Measurements from ENCODE around the gene ZSWIM6. TPM values are rescaled to one million over a fixed set of nuclear protein-coding genes. Genes with fewer than 3 reads are reported as not detected.
"Not testable (repeated sequence)": the region's sequence is repeated elsewhere in the genome, so short reads cannot be mapped to it uniquely, and the experiment has no call there.

Gene ZSWIM6
- total RNA-seq, 2 experiments from 2014 or later: 4.5 to 5.7 TPM

DNA sequence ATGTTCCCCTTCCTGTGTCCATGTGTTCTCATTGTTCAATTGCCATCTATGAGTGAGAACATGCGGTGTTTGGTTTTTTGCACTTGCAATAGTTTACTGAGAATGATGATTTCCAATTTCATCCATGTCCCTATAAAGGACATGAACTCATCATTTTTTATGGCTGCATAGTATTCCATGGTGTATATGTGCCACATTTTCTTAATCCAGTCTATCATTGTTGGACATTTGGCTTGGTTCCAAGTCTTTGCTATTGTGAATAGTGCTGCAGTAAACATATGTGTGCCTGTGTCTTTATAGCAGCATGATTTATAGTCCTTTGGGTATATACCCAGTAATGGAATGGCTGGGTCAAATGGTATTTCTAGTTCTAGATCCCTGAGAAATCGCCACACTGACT lies 81.1 kb downstream of the ZSWIM6 start:
- CTCF ChIA-PET; H3K36me3 Mint-ChIP-seq (ENCODE audit: low read depth); POLR2A ChIA-PET; ATAC-seq; intact Hi-C loops (cut with DNase I, micrococcal nuclease); H3K27ac Mint-ChIP-seq; DNase-seq; H3K27me3 Mint-ChIP-seq; H3K9me3 Mint-ChIP-seq (ENCODE audit: low read depth); H3K4me3 Mint-ChIP-seq: not testable (repeated sequence)
- peaks cover 42% of the 10 kb centered on the region for H3K4me1 Mint-ChIP-seq

- no peak overlapping the region for H3K4me3 Mint-ChIP-seq
- peaks cover 29% of the 10 kb centered on the region for H3K4me1 Mint-ChIP-seq
- no peak overlapping the region for H3K27ac Mint-ChIP-seq
- ATAC-seq (no peak), DNase-seq (no peak)
- H3K36me3 Mint-ChIP-seq (ENCODE audit: low read depth): no peaks in the 10 kb centered on the region
- POLR2A ChIA-PET: no interaction called here
- intact Hi-C loops (cut with DNase I, micrococcal nuclease): no loop called here
- CTCF ChIA-PET: interaction anchor here (1.0 kb wide), 1 partner anchor 79 kb away, joined by 3 read pairs; no protein-coding TSS in a partner anchor
- H3K9me3 Mint-ChIP-seq (ENCODE audit: low read depth): no peaks in the 10 kb centered on the region
- H3K27me3 Mint-ChIP-seq: no peaks in the 10 kb centered on the region
These were observed 82.7 kb downstream of the ZSWIM6 start for GRCh38 chr5:61414806-61415205.

GRCh38 chr5:61416010-61416409 lies 84.0 kb downstream of the ZSWIM6 start:
- Mint-ChIP-seq H3K9me3 (ENCODE audit: low read depth) (no peaks in the 10 kb centered on the region), H3K36me3 (ENCODE audit: low read depth) (no peaks in the 10 kb centered on the region), H3K4me1 (peaks cover 27% of the 10 kb centered on the region), H3K27me3 (no peaks in the 10 kb centered on the region), H3K27ac (no peak overlapping the region), H3K4me3 (no peak overlapping the region)
- ATAC-seq (peak; percentile 58), DNase-seq (no peak)
- ChIA-PET POLR2A (no interaction called here), CTCF (interaction anchor here (1.3 kb wide), 1 partner anchor 242 kb away, joined by 3 read pairs; no protein-coding TSS in a partner anchor)
- intact Hi-C loops (cut with DNase I, micrococcal nuclease): no loop called here

DNA sequence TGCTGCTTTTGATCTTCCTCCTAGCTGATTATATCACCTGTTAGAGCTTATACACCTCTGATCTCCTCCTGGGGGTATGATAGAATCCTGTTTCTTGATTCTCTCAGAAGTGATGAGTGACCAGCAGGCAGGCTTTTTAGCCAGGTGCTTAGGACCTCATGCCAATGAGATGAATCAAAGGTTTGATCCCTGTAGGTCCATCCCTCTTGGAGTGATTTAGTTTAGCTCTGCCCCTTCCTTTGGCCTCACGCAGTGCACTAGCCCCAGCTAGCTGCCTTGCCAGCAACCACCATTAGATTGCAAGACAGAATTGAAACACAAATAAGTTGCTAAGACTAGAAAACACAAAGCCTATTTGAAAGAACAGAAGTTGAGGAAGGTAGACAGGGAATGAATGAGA lies 84.4 kb downstream of the ZSWIM6 start:
- peaks cover 27% of the 10 kb centered on the region for H3K4me1 Mint-ChIP-seq
- peaks cover 2% of the 10 kb centered on the region for H3K9me3 Mint-ChIP-seq (ENCODE audit: low read depth)
- intact Hi-C loops (cut with DNase I, micrococcal nuclease): no loop called here
- no peak overlapping the region for H3K27ac Mint-ChIP-seq
- no peaks in the 10 kb centered on the region for H3K36me3 Mint-ChIP-seq (ENCODE audit: low read depth)
- POLR2A ChIA-PET: no interaction called here
- no peaks in the 10 kb centered on the region for H3K27me3 Mint-ChIP-seq
- ATAC-seq (no peak), DNase-seq (no peak)
- no peak overlapping the region for H3K4me3 Mint-ChIP-seq
- CTCF ChIA-PET: interaction anchor here (1.3 kb wide), 1 partner anchor 241 kb away, joined by 3 read pairs; no protein-coding TSS in a partner anchor

DNA sequence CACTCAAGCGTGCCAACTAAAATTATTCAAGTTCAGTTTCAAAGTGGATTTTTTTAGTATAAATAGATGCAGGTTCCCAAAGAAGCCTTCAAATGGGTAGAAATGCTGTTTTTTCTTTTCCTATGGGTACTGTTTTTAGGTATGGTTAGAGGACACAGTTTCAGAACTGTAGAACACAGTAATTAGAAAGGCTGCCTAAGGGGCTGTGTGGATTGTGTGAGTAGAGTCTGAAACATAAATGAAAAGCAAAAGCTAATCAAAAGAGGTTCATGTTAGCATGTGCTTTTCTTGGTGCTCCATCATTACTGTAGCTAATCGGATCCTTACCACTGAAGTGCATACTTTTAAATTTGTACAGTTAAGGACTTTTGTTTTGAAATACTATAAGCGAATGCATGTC lies 85.3 kb downstream of the ZSWIM6 start:
- Mint-ChIP-seq H3K27me3 (no peaks in the 10 kb centered on the region), H3K4me3 (no peak overlapping the region), H3K36me3 (ENCODE audit: low read depth) (peaks cover under 1% of the 10 kb centered on the region), H3K9me3 (ENCODE audit: low read depth) (peaks cover 4% of the 10 kb centered on the region), H3K4me1 (peaks cover 29% of the 10 kb centered on the region), H3K27ac (no peak overlapping the region)
- POLR2A ChIA-PET: no interaction called here
- CTCF ChIA-PET: interaction anchor here (1.3 kb wide), 1 partner anchor 241 kb away, joined by 3 read pairs; no protein-coding TSS in a partner anchor
- DNase-seq: no peak
- no peak for ATAC-seq
- intact Hi-C loops (cut with DNase I, micrococcal nuclease): no loop called here

DNA sequence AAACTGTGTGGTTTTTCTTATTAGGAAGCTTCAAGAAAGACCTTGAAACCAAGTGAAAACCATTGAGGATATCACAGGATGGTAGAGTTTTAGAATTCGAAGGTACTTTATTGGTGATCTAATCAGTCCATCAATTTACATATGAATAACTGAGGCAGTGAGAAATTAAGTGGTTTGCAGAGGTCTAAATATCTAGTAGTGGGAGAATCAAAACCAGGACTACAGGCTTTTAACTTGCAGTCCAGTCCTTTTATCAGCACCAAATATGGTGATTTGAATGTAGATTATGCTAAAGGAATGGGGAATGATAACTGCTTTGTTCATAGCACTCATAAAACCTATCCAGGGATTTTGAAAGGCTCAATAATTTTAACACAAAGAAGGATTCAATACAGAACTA lies 85.8 kb downstream of the ZSWIM6 start:
- DNase-seq (no peak), ATAC-seq (no peak)
- no peak overlapping the region for H3K4me3 Mint-ChIP-seq
- H3K27ac Mint-ChIP-seq: no peak overlapping the region
- peaks cover 4% of the 10 kb centered on the region for H3K9me3 Mint-ChIP-seq (ENCODE audit: low read depth)
- H3K4me1 Mint-ChIP-seq: peaks cover 30% of the 10 kb centered on the region
- H3K27me3 Mint-ChIP-seq: no peaks in the 10 kb centered on the region
- peaks cover 2% of the 10 kb centered on the region for H3K36me3 Mint-ChIP-seq (ENCODE audit: low read depth)
- intact Hi-C loops (cut with DNase I, micrococcal nuclease): no loop called here
- ChIA-PET CTCF (no interaction called here), POLR2A (no interaction called here)

- H3K4me3 Mint-ChIP-seq: no peak overlapping the region
- ATAC-seq (no peak), DNase-seq (no peak)
- H3K4me1 Mint-ChIP-seq: peaks cover 36% of the 10 kb centered on the region
- peaks cover 2% of the 10 kb centered on the region for H3K36me3 Mint-ChIP-seq (ENCODE audit: low read depth)
- intact Hi-C loops (cut with DNase I, micrococcal nuclease): no loop called here
- no peaks in the 10 kb centered on the region for H3K27me3 Mint-ChIP-seq
- POLR2A ChIA-PET: no interaction called here
- no peak overlapping the region for H3K27ac Mint-ChIP-seq
- H3K9me3 Mint-ChIP-seq (ENCODE audit: low read depth): peaks cover 4% of the 10 kb centered on the region
- CTCF ChIA-PET: no interaction called here
These were observed 87.0 kb downstream of the ZSWIM6 start for GRCh38 chr5:61419106-61419505.

GRCh38 chr5:61420016-61420415 lies 88.0 kb downstream of the ZSWIM6 start:
- POLR2A ChIA-PET: no interaction called here
- H3K36me3 Mint-ChIP-seq (ENCODE audit: low read depth): peaks cover 2% of the 10 kb centered on the region
- peaks cover 4% of the 10 kb centered on the region for H3K9me3 Mint-ChIP-seq (ENCODE audit: low read depth)
- H3K27ac Mint-ChIP-seq: no peak overlapping the region
- H3K4me3 Mint-ChIP-seq: no peak overlapping the region
- DNase-seq (no peak), ATAC-seq (no peak)
- intact Hi-C loops (cut with DNase I, micrococcal nuclease): no loop called here
- H3K27me3 Mint-ChIP-seq: no peaks in the 10 kb centered on the region
- CTCF ChIA-PET: no interaction called here
- peaks cover 37% of the 10 kb centered on the region for H3K4me1 Mint-ChIP-seq

DNA sequence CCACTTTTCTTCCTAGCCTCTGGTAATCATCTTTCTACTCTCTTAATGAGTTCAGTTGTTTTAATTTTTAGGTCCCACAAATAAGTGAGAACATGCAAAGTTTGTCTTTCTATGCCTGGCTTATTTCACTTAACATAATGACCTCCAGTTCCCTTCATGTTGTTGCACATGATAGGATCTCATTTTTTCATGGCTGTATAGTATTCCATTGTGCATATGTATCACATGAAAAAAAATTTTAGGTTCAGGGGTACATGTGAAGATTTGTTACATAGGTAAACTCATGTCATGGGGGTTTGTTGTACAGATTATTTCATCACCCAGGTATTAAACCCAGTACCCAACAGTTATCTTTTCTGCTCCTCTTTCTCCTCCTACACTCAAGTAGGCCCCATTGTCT lies 89.2 kb downstream of the ZSWIM6 start:
- peaks cover 27% of the 10 kb centered on the region for H3K4me1 Mint-ChIP-seq
- H3K27ac Mint-ChIP-seq; intact Hi-C loops (cut with DNase I, micrococcal nuclease); POLR2A ChIA-PET; H3K27me3 Mint-ChIP-seq; H3K36me3 Mint-ChIP-seq (ENCODE audit: low read depth); CTCF ChIA-PET; H3K4me3 Mint-ChIP-seq; ATAC-seq; DNase-seq; H3K9me3 Mint-ChIP-seq (ENCODE audit: low read depth): not testable (repeated sequence)

DNA sequence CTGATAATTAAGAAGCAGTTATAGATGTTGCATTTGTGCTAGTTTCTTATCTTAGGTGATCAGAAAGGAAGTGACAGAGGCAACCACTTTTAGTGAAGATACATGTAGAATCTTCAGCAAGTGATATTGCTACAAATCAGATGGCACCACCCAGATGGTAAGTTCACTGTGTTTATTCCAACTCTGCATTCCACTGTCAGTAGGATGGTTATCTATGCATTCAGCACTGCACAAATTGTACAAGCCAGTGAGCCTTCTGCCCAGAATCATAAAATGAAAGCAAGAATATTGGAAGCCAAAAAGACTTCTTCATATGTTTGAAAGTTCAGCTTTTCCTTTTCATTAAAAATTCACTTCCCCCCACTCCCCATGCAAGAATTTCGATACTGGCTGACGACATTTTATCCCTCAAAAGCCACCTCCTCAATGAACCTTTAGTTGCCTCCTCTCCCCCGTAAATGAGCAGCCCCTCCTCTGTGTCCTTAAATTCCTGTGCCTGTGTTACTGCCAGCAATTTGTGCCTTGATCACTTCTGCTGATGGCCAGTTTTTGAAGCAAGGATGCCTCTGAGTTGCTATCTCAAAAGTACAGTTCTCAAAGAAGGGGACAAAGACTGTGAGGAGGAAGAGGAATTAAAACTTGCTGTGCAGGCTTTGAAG lies 91.6 kb downstream of the ZSWIM6 start:
- peaks cover 20% of the 10 kb centered on the region for H3K4me1 Mint-ChIP-seq
- intact Hi-C loops (cut with DNase I, micrococcal nuclease): no loop called here
- DNase-seq (no peak), ATAC-seq (no peak)
- H3K4me3 Mint-ChIP-seq: no peak overlapping the region
- no peak overlapping the region for H3K27ac Mint-ChIP-seq
- no peaks in the 10 kb centered on the region for H3K27me3 Mint-ChIP-seq
- H3K36me3 Mint-ChIP-seq (ENCODE audit: low read depth): peaks cover 2% of the 10 kb centered on the region
- H3K9me3 Mint-ChIP-seq (ENCODE audit: low read depth): peaks cover 4% of the 10 kb centered on the region
- ChIA-PET CTCF (interaction anchor here (1.7 kb wide), 1 partner anchor 15 kb away, joined by 3 read pairs; no protein-coding TSS in a partner anchor), POLR2A (no interaction called here)

DNA sequence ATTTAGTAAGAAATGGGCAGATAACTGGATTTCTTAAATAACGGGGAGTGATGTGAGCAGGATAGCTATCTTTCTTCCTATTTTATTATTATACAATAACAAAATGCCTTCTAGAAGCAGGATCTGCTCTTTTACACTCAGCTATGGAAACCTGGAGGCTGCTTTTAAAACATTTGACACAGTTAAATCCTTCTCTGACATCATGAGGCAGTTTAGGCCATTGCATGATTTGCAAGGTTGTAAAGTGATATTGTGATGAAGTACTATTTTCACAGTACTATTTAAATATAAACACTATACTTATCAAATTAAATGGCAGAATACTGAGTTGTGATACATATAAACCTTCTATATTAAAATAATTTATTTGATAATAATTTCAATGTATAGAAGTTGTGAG lies 93.9 kb downstream of the ZSWIM6 start:
- intact Hi-C loops (cut with DNase I, micrococcal nuclease): no loop called here
- Mint-ChIP-seq H3K36me3 (ENCODE audit: low read depth) (peaks cover 2% of the 10 kb centered on the region), H3K4me3 (no peak overlapping the region), H3K27ac (no peak overlapping the region), H3K4me1 (peaks cover 23% of the 10 kb centered on the region), H3K27me3 (no peaks in the 10 kb centered on the region), H3K9me3 (ENCODE audit: low read depth) (peaks cover 6% of the 10 kb centered on the region)
- POLR2A ChIA-PET: no interaction called here
- CTCF ChIA-PET: no interaction called here
- DNase-seq (no peak), ATAC-seq (no peak)

- no peaks in the 10 kb centered on the region for H3K27me3 Mint-ChIP-seq
- no peak for ATAC-seq
- H3K4me3 Mint-ChIP-seq: no peak overlapping the region
These were observed 97.8 kb downstream of the ZSWIM6 start for GRCh38 chr5:61429906-61430305.

More at GRCh38 chr5:61429906-61430305, 97.8 kb downstream of the ZSWIM6 start:
- DNase-seq: no peak
- H3K27ac Mint-ChIP-seq: no peak overlapping the region
- POLR2A ChIA-PET: interaction anchor here (0.7 kb wide), 1 partner anchor 94 kb away, joined by 4 read pairs; no protein-coding TSS in a partner anchor
- H3K4me1 Mint-ChIP-seq: peaks cover 7% of the 10 kb centered on the region
- intact Hi-C loops (cut with DNase I, micrococcal nuclease): no loop called here
- peaks cover 2% of the 10 kb centered on the region for H3K9me3 Mint-ChIP-seq (ENCODE audit: low read depth)
- no peaks in the 10 kb centered on the region for H3K36me3 Mint-ChIP-seq (ENCODE audit: low read depth)
- CTCF ChIA-PET: interaction anchor here (1.6 kb wide), 1 partner anchor 471 kb away, joined by 3 read pairs; no protein-coding TSS in a partner anchor

Measured in activated CD4-positive, alpha-beta T cell treated with anti-CD3 and anti-CD28 coated beads for 36 hours (primary cell).